NCI-H1048 (cell line): ENCODE results near the gene SYNE2.

Experiments
- DNase-seq: peaks from one replicate; lab custom pipeline; 2025; lab: John Stamatoyannopoulos, UW

The SYNE2 gene

DNA sequence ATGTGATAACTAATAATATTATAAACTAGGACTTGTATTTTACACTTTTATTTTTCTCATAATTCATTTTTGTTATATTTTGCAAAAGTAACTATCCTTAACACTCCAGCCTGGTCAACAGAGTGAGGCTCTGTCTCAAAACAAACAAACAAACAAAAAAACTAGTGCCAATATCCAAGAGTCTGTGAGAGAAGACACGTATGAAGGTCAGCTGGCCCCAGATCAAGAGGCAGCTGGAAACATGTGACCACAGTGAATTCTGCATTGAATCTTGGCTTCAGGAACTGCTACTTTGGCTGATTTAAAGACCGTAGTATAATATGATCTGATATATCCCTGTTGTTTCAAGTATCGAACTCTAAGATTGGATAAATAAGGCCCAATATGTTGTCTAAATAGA, 394.4 kb downstream of the SYNE2 start:
- no peak for DNase-seq

- no peak for DNase-seq
These were observed 395.9 kb downstream of the SYNE2 start for GRCh38 chr14:64248689-64249088.

- DNase-seq, result no peak
These were observed 396.6 kb downstream of the SYNE2 start for GRCh38 chr14:64249363-64249762.

- DNase-seq, result no peak
These were observed 400.9 kb downstream of the SYNE2 start for GRCh38 chr14:64253672-64254071.

GRCh38 chr14:64255756-64256155, 403.0 kb downstream of the SYNE2 start:
- no peak for DNase-seq

DNA sequence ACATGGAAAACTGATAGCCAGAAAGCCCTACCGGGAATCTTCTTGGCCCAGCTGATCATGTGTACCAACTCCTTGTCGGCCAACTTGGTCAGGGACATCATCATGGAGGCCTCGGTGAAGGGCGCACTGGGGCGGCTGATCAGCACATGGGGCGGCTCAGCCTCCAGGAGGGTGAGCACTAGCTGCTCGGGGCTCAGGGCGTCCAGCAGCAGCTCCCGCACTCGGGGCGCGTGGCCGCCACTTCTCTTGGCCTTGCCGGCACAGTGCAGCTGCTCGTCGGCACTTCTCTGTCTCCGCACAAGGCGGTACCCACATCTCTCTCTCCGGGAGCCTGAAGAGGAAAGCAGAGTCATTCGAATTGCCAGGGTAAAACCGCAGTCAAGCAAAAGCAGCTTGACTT, 407.6 kb downstream of the SYNE2 start:
- no peak for DNase-seq

- DNase-seq, result no peak
These were observed 412.4 kb downstream of the SYNE2 start for GRCh38 chr14:64265222-64265621.

DNA sequence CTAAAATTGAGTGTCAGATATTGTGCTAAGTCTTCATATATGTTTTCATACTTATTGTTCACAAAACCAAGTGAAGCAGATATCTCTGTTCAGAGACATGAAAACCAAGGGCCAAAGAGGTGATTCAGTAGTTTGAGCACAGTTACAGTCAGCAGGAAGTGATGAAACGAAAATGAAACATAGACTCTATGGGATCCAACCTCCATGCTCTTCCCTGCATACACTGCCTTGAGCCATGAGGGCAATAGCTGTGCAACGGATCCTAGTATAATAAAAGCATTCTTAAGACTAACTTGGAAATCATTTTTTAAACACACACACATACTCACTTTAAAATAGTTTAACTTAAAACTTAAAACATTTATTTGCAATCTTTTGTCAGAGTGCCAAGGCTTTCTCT, 413.4 kb downstream of the SYNE2 start:
- DNase-seq, result no peak

- DNase-seq, result no peak
These were observed 419.2 kb downstream of the SYNE2 start for GRCh38 chr14:64272019-64272418.
